Ovary (tissue), 3 donors: Measurements from ENCODE around the gene GALK1.

Experiments
- EP300 ChIP-seq: sonication (generic); formaldehyde crosslinking; IDR thresholded peaks from one replicate; pipeline ENCODE4 v1.6.1; 2017; ENCODE audit warnings: antibody characterized with exemption
- TF ChIP-seq, protein P1 (sequence below), 3 donors: fragments of 450-650 bp in 2 of 3; fragments of 200-600 bp in 1 of 3; IDR thresholded peaks; one replicate each; pipeline versions ENCODE4 v1.5.1 to v1.8.0; 2016 to 2022; ENCODE audit warnings: antibody characterized with exemption in 3 of 3, mild to moderate bottlenecking in 1 of 3
- donor health status: DM: no; HTN: no; CAD: no.

DNA sequence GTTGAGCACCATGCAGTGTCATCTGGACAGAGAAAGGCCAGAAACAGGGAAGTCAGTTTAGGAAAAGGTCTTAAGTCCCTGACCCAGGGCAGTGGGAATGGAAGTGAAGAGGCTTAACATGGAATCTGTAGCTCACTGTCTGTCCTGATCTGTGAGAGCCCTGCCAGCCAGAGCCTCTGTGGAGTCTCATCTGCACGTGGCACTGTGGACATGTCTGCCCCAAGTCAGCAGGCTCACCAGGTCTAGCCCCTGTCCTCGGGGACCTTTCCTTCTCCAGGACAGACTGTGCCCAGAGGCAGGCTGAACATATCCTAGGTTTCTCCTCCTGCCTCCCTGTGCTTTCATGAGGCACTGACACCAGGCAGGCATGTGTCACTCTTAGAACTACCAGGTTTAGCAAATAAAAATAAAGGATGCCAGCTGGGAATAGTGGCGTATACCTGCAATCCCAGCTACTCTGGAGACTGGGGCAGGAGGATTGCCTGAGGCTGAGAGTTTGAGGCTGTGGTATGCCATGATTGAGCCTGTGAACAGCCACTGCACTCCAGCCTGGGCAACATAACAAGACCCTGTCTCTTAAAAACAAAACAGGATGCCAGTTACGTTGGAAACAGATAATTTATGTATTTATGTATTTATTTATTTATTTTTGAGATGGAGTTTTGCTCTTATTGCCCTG, 42.0 kb upstream of the GALK1 start:
- TF ChIP-seq, protein P1, sequence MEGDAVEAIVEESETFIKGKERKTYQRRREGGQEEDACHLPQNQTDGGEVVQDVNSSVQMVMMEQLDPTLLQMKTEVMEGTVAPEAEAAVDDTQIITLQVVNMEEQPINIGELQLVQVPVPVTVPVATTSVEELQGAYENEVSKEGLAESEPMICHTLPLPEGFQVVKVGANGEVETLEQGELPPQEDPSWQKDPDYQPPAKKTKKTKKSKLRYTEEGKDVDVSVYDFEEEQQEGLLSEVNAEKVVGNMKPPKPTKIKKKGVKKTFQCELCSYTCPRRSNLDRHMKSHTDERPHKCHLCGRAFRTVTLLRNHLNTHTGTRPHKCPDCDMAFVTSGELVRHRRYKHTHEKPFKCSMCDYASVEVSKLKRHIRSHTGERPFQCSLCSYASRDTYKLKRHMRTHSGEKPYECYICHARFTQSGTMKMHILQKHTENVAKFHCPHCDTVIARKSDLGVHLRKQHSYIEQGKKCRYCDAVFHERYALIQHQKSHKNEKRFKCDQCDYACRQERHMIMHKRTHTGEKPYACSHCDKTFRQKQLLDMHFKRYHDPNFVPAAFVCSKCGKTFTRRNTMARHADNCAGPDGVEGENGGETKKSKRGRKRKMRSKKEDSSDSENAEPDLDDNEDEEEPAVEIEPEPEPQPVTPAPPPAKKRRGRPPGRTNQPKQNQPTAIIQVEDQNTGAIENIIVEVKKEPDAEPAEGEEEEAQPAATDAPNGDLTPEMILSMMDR (IDR thresholded peaks at IDR 0.05), result no peak
- TF ChIP-seq EP300, result no peak
